Osteoblast (primary cell): Measurements from ENCODE around the gene FERD3L. TPM values are rescaled to one million over a fixed set of nuclear protein-coding genes. Genes with fewer than 3 reads are reported as not detected.
A peak's percentile ranks its signal among the peaks of the same experiment; 100 is the strongest.

Source experiments
- DNase-seq: peaks from one replicate; pipeline ENCODE4 v3.0.0; 2011; ENCODE audit warnings: low spot score, mixed read lengths; ENCODE audit not compliant: insufficient read length; ENCODE audit errors: missing footprints
- H2AFZ ChIP-seq: 2 replicates; pipeline ENCODE4 v1.6.0; 2011; ENCODE audit warnings: mild to moderate bottlenecking, low read length
- H3K27ac ChIP-seq: 2 replicates; pipeline ENCODE4 v1.5.1; 2011; ENCODE audit warnings: mild to moderate bottlenecking, low read depth, low read length, moderate library complexity
- H3K27me3 ChIP-seq: 2 replicates; pipeline ENCODE4 v1.6.0; 2012; ENCODE audit warnings: mild to moderate bottlenecking, control low read depth, inconsistent platforms, low read length, moderate library complexity; ENCODE audit not compliant: insufficient read depth
- H3K36me3 ChIP-seq: 2 replicates; pipeline ENCODE4 v1.5.1; 2011; ENCODE audit warnings: mild to moderate bottlenecking, low read length, control low read depth, moderate library complexity; ENCODE audit not compliant: insufficient read depth
- H3K4me1 ChIP-seq: 2 replicates; pipeline ENCODE4 v1.5.1; 2011; ENCODE audit warnings: mild to moderate bottlenecking, low read length, control low read depth, moderate library complexity; ENCODE audit not compliant: insufficient read depth
- H3K4me2 ChIP-seq: 2 replicates; pipeline ENCODE4 v1.6.0; 2011; ENCODE audit warnings: mild to moderate bottlenecking, low read length; ENCODE audit not compliant: insufficient read depth
- H3K4me3 ChIP-seq: fragments of 200-600 bp; sonication (generic); 3 replicates; pipeline ENCODE4 v1.5.1; 2012; ENCODE audit warnings: mild to moderate bottlenecking, low read length, inconsistent platforms; ENCODE audit not compliant: insufficient read depth
- H3K79me2 ChIP-seq: 2 replicates; pipeline ENCODE4 v1.6.0; 2012; ENCODE audit warnings: mild to moderate bottlenecking, low read length, control low read depth, inconsistent platforms; ENCODE audit not compliant: insufficient read depth
- H3K9me3 ChIP-seq: 2 replicates; pipeline ENCODE4 v1.5.1; 2011; ENCODE audit warnings: low read depth, low read length, control low read depth
- H4K20me1 ChIP-seq: 2 replicates; pipeline ENCODE4 v1.6.0; 2012; ENCODE audit warnings: mild to moderate bottlenecking, low read length, control low read depth; ENCODE audit not compliant: insufficient read depth
- total RNA-seq: library from RNA; depleted of rRNA; stranded (reverse); fragments of >200 nt; gene quantifications from 2 replicates; pipeline ENCODE4 v1.2.3, GENCODE V29; 2012
- TF ChIP-seq, protein P1 (sequence below): IDR thresholded peaks from 2 replicates; pipeline ENCODE4 v1.5.1; 2011; ENCODE audit warnings: mild to moderate bottlenecking, low read depth, low read length, moderate library complexity; ENCODE audit errors: extremely low read depth

The FERD3L gene
- total RNA-seq, 1 donor: not detected

DNA sequence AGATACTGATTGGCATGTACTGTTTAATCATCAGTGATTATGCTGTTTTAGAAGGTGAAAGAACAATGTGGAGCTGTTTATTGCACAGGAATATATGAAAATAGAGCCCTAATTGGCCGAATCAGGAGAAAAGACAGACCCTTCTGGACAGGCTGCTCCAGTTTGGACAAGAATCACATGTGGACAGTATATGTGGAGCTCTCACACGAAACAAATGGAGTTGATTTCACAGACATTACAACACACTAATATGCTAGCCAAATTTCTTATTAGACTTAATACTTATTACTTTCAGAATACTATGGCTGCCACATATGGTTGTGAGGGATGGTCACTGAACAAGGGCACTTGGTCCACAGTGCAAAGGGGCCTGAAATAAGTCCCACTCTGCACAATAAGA lies 43.3 kb downstream of the FERD3L start:
- Histone ChIP-seq H3K4me3 (no peak overlapping the region), H2AFZ (no peak overlapping the region), H3K36me3 (no peaks in the 10 kb centered on the region), H3K27ac (no peak overlapping the region), H3K79me2 (peaks cover 11% of the 10 kb centered on the region), H3K4me1 (peaks cover 11% of the 10 kb centered on the region), H3K27me3 (no peaks in the 10 kb centered on the region), H4K20me1 (no peaks in the 10 kb centered on the region), H3K4me2 (no peak overlapping the region), H3K9me3 (no peaks in the 10 kb centered on the region)
- TF ChIP-seq, protein P1, sequence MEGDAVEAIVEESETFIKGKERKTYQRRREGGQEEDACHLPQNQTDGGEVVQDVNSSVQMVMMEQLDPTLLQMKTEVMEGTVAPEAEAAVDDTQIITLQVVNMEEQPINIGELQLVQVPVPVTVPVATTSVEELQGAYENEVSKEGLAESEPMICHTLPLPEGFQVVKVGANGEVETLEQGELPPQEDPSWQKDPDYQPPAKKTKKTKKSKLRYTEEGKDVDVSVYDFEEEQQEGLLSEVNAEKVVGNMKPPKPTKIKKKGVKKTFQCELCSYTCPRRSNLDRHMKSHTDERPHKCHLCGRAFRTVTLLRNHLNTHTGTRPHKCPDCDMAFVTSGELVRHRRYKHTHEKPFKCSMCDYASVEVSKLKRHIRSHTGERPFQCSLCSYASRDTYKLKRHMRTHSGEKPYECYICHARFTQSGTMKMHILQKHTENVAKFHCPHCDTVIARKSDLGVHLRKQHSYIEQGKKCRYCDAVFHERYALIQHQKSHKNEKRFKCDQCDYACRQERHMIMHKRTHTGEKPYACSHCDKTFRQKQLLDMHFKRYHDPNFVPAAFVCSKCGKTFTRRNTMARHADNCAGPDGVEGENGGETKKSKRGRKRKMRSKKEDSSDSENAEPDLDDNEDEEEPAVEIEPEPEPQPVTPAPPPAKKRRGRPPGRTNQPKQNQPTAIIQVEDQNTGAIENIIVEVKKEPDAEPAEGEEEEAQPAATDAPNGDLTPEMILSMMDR: no peak
- DNase-seq: peak; percentile 19

DNA sequence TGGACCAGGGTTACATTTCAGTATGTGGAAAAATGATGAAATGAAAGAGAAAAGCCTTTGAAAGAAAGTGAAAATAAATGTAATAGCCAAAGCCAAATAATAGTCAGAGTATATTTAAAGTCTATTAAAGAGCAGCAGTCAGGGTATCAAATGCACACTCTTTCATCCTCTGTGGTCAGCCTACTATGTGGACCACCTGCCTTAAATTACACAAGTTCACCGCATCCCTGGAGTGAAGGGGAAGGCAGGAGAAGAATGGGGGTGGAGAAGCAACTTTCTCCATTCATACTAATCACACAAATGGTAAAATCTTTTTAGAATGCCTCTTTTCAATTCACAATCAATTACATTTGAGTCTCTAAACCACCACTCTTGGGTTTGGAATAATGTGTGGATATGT lies 43.7 kb downstream of the FERD3L start:
- TF ChIP-seq, protein P1: no peak
- Histone ChIP-seq H3K4me3 (no peak overlapping the region), H3K4me1 (peaks cover 7% of the 10 kb centered on the region), H2AFZ (no peak overlapping the region), H4K20me1 (no peaks in the 10 kb centered on the region), H3K79me2 (peaks cover 6% of the 10 kb centered on the region), H3K4me2 (no peak overlapping the region), H3K36me3 (no peaks in the 10 kb centered on the region), H3K27me3 (no peaks in the 10 kb centered on the region), H3K9me3 (no peaks in the 10 kb centered on the region), H3K27ac (no peak overlapping the region)
- no peak for DNase-seq

DNA sequence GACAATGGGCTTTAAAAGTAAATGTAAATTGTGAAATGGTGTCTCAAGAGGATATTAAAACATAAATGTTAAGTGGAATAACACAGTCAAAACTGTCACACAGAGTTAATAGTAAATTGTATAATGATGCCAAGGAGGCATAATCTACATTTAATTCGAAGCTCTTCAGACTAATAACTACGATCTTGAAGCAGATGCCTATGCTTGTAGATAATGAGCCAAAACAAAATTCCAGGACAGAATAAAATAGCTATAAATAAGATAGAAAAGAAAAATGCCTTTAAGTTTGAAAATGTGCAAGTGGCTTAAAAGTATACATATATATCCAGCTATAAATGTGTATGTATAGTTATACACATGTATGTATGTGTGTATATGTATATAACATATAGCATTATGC lies 45.3 kb downstream of the FERD3L start:
- H3K36me3 ChIP-seq: no peaks in the 10 kb centered on the region
- TF ChIP-seq, protein P1: no peak
- H3K79me2 ChIP-seq: no peaks in the 10 kb centered on the region
- H3K4me1 ChIP-seq: no peaks in the 10 kb centered on the region
- H3K9me3 ChIP-seq: no peaks in the 10 kb centered on the region
- no peaks in the 10 kb centered on the region for H3K27me3 ChIP-seq
- no peak overlapping the region for H2AFZ ChIP-seq
- no peak overlapping the region for H3K27ac ChIP-seq
- no peak overlapping the region for H3K4me2 ChIP-seq
- no peak for DNase-seq
- H4K20me1 ChIP-seq: no peaks in the 10 kb centered on the region
- H3K4me3 ChIP-seq: no peak overlapping the region

DNA sequence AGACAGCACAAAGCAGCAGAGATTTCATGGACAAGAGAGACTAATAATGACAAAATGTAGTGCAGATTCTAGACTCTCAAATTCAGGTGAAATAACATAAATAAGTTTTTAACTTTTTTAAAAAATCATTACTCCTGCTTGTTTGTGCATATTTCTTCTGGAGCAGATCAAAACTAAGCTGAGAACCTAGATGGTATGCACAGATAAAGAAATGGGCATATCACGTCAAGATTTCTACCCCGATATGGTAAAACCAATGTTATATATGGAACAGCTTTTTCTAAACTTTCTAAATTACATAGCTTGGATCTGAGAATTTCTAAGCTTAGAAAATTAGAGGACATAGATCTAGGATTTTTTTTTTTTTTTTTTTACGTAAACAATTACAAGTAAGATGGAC lies 46.0 kb downstream of the FERD3L start:
- no peak overlapping the region for H3K27ac ChIP-seq

More for the DNA sequence above, 46.0 kb downstream of the FERD3L start:
- no peak overlapping the region for H2AFZ ChIP-seq
- H3K9me3 ChIP-seq: no peaks in the 10 kb centered on the region
- DNase-seq: no peak
- no peaks in the 10 kb centered on the region for H3K27me3 ChIP-seq
- TF ChIP-seq, protein P1: no peak
- no peaks in the 10 kb centered on the region for H3K36me3 ChIP-seq
- H3K4me2 ChIP-seq: no peak overlapping the region
- H4K20me1 ChIP-seq: no peaks in the 10 kb centered on the region
- H3K79me2 ChIP-seq: no peaks in the 10 kb centered on the region
- no peak overlapping the region for H3K4me3 ChIP-seq
- H3K4me1 ChIP-seq: no peaks in the 10 kb centered on the region
